ENCODE results near the gene TNNT3. TPM values are rescaled to one million over a fixed set of nuclear protein-coding genes. Genes with fewer than 3 reads are reported as not detected.

Gene TNNT3
- total RNA-seq, 1 experiment from 2014 or later: not detected

DNA sequence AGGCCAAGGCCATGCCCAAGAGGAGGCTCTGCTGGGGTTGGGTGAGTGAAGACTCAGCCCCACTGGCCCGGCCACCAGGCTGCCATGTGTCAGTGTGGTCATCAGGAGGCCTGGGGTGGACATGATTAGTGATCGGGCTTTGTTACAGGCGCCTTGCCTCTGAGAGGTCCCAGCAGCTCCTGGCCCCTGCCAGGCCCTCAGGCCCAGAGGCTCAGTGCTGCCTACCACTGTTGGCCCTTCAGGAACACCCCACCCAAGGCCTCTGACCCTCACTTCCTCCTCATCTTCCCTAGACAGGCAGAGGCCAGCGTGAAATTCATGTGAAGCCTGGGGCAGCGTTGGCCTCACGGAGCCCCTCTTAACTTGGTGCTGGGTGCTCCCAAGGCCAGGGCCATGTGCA, 29.8 kb downstream of the TNNT3 start:
- intact Hi-C loops (cut with micrococcal nuclease; ENCODE audit: unreplicated experiment): no loop called here
- H3K4me3 ChIP-seq (ENCODE audit: low read depth, low read length, poor library complexity, severe bottlenecking): no peak overlapping the region
- TF ChIP-seq, protein P1, sequence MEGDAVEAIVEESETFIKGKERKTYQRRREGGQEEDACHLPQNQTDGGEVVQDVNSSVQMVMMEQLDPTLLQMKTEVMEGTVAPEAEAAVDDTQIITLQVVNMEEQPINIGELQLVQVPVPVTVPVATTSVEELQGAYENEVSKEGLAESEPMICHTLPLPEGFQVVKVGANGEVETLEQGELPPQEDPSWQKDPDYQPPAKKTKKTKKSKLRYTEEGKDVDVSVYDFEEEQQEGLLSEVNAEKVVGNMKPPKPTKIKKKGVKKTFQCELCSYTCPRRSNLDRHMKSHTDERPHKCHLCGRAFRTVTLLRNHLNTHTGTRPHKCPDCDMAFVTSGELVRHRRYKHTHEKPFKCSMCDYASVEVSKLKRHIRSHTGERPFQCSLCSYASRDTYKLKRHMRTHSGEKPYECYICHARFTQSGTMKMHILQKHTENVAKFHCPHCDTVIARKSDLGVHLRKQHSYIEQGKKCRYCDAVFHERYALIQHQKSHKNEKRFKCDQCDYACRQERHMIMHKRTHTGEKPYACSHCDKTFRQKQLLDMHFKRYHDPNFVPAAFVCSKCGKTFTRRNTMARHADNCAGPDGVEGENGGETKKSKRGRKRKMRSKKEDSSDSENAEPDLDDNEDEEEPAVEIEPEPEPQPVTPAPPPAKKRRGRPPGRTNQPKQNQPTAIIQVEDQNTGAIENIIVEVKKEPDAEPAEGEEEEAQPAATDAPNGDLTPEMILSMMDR (conservative IDR thresholded peaks at IDR 0.05; ENCODE audit: low read depth, low read length): no peak
- TF ChIP-seq EZH2 (IDR thresholded peaks at IDR 0.05; ENCODE audit: borderline replicate concordance, low read depth, low read length, poor library complexity, severe bottlenecking): no peak
- H3K27ac ChIP-seq (ENCODE audit: low read depth, low read length, poor library complexity, severe bottlenecking): no peak overlapping the region
- POLR2A ChIA-PET (ENCODE audit: low non-redundant PET): no interaction called here
- BruUV-seq (replicated peaks): no TSS peak
- no peaks in the 10 kb centered on the region for H3K9me3 ChIP-seq (ENCODE audit: low read depth, low read length, poor library complexity, severe bottlenecking)
- H3K36me3 ChIP-seq (ENCODE audit: insufficient read depth, low read length, poor library complexity, severe bottlenecking): no peaks in the 10 kb centered on the region
- no peaks in the 10 kb centered on the region for H3K4me1 ChIP-seq (ENCODE audit: insufficient read depth, low read length, poor library complexity, severe bottlenecking)
- no peak for DNase-seq (ENCODE audit: low spot score)
- no peaks in the 10 kb centered on the region for H3K27me3 ChIP-seq (replicated peaks; ENCODE audit: insufficient read depth, low read depth, low read length, poor library complexity)
- CTCF ChIA-PET: interaction anchor here (0.9 to 1.0 kb wide), 2 partner anchors 202 to 297 kb away, joined by 3 read pairs; no protein-coding TSS in a partner anchor

DNA sequence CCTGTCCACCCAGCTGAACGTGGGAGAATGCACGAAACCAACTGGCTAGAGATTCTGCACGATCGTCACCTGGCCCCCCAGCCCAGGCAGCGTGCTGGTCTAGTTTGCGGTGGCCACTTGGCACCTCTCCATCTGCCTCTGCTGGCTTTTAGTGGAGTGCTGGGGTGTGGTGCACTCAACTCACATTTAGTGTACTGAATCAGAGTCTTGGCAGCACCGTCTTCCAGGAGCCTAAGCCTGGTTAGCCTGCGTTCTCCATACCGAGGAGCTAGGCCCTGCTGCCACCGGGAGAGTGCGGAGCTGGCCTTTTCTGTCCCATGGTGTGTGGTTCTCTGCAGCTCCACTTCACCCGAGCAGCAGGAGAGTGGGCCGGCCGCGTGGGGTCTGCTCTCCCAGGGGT, 30.4 kb downstream of the TNNT3 start:
- H3K27ac ChIP-seq (ENCODE audit: low read depth, low read length, poor library complexity, severe bottlenecking): no peak overlapping the region
- H3K4me3 ChIP-seq (ENCODE audit: low read depth, low read length, poor library complexity, severe bottlenecking): no peak overlapping the region
- CTCF ChIA-PET: no interaction called here
- H3K9me3 ChIP-seq (ENCODE audit: low read depth, low read length, poor library complexity, severe bottlenecking): no peaks in the 10 kb centered on the region
- no peaks in the 10 kb centered on the region for H3K36me3 ChIP-seq (ENCODE audit: insufficient read depth, low read length, poor library complexity, severe bottlenecking)
- no peaks in the 10 kb centered on the region for H3K27me3 ChIP-seq (replicated peaks; ENCODE audit: insufficient read depth, low read depth, low read length, poor library complexity)
- no TSS peak for BruUV-seq (replicated peaks)
- no peak for DNase-seq (ENCODE audit: low spot score)
- H3K4me1 ChIP-seq (ENCODE audit: insufficient read depth, low read length, poor library complexity, severe bottlenecking): no peaks in the 10 kb centered on the region
- intact Hi-C loops (cut with micrococcal nuclease; ENCODE audit: unreplicated experiment): no loop called here
- POLR2A ChIA-PET (ENCODE audit: low non-redundant PET): no interaction called here
- TF ChIP-seq EZH2 (IDR thresholded peaks at IDR 0.05; ENCODE audit: borderline replicate concordance, low read depth, low read length, poor library complexity, severe bottlenecking): no peak
- TF ChIP-seq, protein P1 (conservative IDR thresholded peaks at IDR 0.05; ENCODE audit: low read depth, low read length): no peak

DNA sequence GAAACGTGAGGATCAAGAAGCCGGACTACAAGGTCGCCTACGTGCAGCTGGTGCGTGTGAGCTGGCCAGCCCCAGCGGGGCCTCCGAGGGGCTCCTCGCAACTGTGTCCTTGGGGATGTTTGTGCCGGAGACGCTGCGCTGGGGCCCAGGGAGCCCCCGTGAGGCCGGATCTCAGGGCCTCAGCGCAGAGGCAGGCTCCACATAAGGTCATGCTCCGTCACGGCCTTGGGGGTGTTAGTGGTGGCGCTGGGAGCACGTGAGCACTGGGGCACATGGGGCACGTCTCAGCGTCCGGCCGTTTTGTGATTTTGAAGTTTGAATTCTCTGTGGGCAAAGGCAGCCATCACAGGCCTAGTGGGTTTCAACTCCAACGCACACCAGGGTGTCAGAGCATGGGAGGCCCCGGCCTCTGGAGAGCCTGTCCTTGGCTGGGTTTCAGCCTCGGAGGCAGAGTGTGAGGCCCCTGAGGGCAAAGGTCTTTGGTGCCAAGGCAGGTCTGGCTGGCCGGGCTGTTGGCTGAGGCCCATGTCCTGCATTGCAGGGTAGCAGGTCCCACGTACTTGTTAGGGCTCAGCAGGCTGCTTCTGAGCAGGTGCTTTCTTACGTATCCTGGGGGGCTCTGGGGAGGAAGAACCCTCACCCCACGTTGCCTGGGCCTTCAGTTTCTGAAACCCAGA, 33.4 kb downstream of the TNNT3 start:
- no peaks in the 10 kb centered on the region for H3K9me3 ChIP-seq (ENCODE audit: low read depth, low read length, poor library complexity, severe bottlenecking)
- no TSS peak for BruUV-seq (replicated peaks)
- CTCF ChIA-PET: no interaction called here
- POLR2A ChIA-PET (ENCODE audit: low non-redundant PET): no interaction called here
- DNase-seq (ENCODE audit: low spot score): no peak
- intact Hi-C loops (cut with micrococcal nuclease; ENCODE audit: unreplicated experiment): no loop called here
- no peak overlapping the region for H3K4me3 ChIP-seq (ENCODE audit: low read depth, low read length, poor library complexity, severe bottlenecking)
- no peaks in the 10 kb centered on the region for H3K36me3 ChIP-seq (ENCODE audit: insufficient read depth, low read length, poor library complexity, severe bottlenecking)
- H3K4me1 ChIP-seq (ENCODE audit: insufficient read depth, low read length, poor library complexity, severe bottlenecking): no peaks in the 10 kb centered on the region
- no peak overlapping the region for H3K27ac ChIP-seq (ENCODE audit: low read depth, low read length, poor library complexity, severe bottlenecking)
- TF ChIP-seq, protein P1 (conservative IDR thresholded peaks at IDR 0.05; ENCODE audit: low read depth, low read length): no peak
- TF ChIP-seq EZH2 (IDR thresholded peaks at IDR 0.05; ENCODE audit: borderline replicate concordance, low read depth, low read length, poor library complexity, severe bottlenecking): no peak
- no peaks in the 10 kb centered on the region for H3K27me3 ChIP-seq (replicated peaks; ENCODE audit: insufficient read depth, low read depth, low read length, poor library complexity)

Measured in A673 (cell line).